Measurements from ENCODE around the gene MAGEE1. TPM values are rescaled to one million over a fixed set of nuclear protein-coding genes. Genes with fewer than 3 reads are reported as not detected.

MAGEE1 gene
- total and polyA plus RNA-seq, 2 of the 8 experiments (the other 6 are each of a cell fraction or from before 2014, with no cell fraction given) = 1.3 to 10.2 TPM

- TF ChIP-seq CHD7 (IDR thresholded peaks at IDR 0.05; ENCODE audit: insufficient replicate concordance, low read length) (no peak), SP2 (IDR thresholded peaks at IDR 0.05; ENCODE audit: low read length) (no peak), FOSL1 (IDR thresholded peaks at IDR 0.05; ENCODE audit: insufficient read depth, low read depth, low read length) (no peak), RAD21 (IDR thresholded peaks at IDR 0.05 in 1 of 2, conservative IDR thresholded peaks at IDR 0.05 in 1 of 2; ENCODE audit: low read depth in 2 of 2, low read length in 2 of 2) (no peak), CBX8 (IDR thresholded peaks at IDR 0.05; ENCODE audit: borderline replicate concordance, low read depth, low read length) (no peak)
Observed at GRCh38 chrX:76398970-76399369, 28.5 kb upstream of the MAGEE1 start (continued).

Data from H1 (cell line).